CD4-positive, alpha-beta T cell treated with Interleukin-12 subunit alpha and Interleukin-12 subunit beta, for 1 hour (primary cell): Measurements from ENCODE around the gene STIMATE.

Source experiments
- DNase-seq: peaks from one replicate; pipeline ENCODE4 v3.0.0-alpha.2; 2020

The STIMATE gene

DNA sequence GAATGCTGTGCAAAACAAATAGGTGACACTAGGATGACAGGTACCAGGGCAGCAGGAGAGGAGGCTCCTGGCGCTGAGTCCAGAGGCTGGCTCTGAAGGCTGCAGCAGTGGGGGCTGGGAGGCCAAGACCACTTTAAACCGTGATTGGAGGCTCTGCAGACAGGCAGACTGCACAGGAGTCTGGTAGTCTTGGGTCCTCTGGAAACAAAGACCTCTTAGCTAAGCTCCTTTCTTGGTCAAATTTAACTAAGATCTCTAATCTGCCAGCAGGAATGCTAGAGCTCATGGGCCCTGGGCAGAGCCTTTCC is 58.1 kb downstream of the STIMATE start:
- DNase-seq = no peak

DNA sequence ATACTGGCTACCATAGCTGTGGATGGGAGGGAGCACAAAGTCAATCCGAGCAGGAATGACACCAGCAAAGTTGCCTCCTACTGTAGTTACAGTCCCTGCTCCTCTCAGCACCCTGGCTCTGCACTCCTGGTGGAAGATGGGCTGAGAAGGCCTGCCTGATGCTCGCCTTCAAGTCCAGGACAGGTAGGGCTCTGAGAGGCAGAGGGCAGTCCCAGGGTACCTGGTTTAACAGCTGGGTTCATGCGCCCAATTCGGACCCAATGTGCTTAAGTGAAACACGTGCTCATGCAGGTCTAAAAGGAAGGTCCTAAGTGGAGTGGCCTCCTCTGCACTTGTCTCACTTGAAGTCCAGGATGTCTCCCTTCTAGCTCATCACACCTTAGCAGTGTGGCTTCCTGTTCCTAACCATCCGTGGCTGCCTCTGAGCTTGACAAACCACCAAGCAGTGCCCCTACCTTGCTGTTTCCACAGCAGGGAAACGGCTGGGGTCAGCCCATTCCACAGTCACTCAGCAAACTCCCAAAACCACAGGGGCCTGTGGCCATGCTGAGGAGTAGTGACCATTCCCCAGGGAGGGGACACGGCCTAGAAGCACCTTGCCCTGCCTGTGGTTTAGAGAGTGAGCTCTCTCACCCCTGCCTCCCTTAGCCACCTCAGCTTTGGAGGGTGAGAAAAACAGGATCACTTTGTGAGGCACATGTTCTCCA is 58.6 kb downstream of the STIMATE start:
- DNase-seq = peak; percentile 23

DNA sequence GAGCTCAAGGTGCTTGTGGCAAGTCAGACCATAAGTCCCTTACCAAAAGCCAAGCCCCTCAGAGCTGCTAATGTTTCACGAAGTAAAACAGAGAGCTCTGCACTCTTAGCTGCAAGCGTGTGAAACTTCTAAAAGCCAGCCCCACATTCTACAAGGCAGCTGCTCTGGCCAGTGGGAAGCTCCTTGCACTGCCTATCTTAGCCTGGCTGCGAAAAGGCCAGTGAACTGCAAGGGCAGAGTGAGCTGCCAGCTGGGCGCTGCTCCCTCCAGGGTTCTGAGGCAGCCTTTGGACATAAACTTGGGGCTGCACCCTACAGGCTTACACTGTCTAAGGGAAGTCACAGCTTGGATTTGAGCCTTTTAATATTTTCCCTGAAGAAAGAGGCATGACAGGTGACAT is 60.4 kb downstream of the STIMATE start:
- DNase-seq = no peak

DNA sequence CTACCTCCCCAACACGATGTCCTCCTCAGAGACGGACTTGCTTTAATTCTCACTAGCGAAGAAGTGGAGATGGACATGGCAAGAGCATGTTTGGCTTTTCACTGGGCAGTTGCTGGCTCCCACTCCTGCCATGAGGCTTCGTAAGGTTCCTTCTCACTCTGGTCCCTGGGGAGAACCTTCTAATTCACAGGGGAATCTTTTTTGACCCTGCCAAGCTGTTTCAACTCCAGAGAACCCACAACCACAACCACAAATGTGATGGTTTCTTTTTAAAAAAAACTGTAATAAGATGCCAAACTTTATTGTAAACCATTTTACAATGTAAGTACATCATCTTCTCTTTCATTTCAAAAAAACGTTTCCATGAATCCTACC is 60.9 kb downstream of the STIMATE start:
- DNase-seq = no peak

DNA sequence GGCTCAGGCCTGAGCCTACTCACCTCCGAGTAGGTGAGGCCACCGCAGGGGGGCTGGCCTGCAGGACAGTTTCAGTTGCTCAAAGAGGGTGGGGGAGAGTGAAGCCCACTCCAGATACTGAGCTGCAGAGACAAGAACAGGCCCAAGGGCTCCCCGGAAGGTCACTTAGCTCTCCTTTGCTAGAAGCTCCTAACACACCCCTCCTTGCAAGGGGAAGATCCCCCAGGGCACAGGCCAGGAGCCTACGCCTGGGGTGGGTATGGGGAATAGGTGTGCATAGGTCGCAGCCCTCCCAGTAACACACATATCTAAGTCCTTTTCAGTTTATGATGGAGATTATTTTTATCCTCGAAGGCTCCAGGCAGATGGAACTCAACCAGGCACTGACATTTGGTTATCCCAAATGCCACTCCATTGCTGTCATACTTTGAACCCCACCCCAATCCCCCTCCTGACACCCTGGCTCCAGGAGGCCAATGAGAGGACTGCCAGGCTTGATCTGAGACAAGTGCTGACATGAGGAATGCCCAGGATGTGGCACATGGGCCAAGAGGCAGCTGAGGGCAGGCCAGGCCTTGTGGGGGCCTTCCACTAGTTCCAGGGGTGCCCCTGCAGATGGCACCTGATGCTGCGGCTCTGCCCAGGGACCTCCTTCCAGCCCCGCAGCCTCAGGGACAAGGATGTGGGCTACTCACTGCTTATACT is 61.4 kb downstream of the STIMATE start:
- DNase-seq = no peak

DNA sequence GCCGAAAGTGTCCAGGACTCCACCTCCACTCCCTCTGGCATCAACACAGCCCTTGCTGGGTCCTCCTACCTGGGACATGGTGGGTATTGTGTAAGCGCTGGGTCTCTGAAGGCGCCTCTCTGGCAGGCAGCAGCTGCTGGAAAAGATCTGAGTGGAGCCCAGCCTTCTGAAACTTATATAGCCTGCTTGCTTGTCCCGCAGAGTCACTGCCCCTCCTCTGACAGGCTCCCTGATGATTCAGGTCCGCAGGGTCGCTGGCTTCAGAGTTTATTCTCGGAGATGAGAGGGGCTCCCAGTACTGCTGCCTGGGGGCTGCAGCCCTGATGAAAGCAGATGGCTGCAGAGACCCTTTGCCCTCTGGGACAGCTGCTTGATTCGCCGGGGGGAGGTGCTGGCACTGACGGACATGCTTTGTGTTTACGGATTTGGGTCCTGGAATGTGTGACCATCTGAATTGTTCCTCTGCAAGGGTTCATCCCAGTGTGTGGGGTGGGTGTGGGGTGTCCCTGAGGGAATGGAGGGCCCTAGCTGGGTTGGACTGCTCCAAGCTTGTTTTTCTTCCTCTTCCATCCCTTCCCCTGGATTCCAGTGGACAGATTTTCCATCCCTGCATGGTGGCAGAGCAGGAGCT is 62.4 kb downstream of the STIMATE start, which contains the start of gene MUSTN1:
TSS of gene MUSTN1 (minus strand) at position 149 of the 631 bp plus-strand sequence. CDS start at position 78, 71 bp downstream.
- DNase-seq = no peak

DNA sequence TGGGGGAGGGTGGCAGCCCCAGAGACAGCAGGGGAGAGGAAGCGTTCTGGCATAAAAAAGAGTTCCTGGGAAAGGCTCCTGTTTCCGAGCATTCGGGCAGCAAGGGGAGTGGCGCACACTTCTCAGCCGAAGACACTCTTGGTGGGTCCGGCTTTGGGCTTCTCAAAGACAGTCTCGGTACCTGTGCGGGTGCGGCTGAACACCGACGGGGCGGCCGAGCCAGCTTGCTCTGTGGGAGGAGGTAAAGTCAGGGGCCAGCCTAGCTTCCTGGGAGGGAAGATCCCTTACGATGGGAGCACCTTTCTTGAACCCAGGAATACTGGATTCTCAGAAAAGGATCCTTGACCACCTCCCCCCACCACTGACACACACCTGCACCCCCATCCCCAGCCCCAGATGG is 64.1 kb downstream of the STIMATE start:
- no peak for DNase-seq

DNA sequence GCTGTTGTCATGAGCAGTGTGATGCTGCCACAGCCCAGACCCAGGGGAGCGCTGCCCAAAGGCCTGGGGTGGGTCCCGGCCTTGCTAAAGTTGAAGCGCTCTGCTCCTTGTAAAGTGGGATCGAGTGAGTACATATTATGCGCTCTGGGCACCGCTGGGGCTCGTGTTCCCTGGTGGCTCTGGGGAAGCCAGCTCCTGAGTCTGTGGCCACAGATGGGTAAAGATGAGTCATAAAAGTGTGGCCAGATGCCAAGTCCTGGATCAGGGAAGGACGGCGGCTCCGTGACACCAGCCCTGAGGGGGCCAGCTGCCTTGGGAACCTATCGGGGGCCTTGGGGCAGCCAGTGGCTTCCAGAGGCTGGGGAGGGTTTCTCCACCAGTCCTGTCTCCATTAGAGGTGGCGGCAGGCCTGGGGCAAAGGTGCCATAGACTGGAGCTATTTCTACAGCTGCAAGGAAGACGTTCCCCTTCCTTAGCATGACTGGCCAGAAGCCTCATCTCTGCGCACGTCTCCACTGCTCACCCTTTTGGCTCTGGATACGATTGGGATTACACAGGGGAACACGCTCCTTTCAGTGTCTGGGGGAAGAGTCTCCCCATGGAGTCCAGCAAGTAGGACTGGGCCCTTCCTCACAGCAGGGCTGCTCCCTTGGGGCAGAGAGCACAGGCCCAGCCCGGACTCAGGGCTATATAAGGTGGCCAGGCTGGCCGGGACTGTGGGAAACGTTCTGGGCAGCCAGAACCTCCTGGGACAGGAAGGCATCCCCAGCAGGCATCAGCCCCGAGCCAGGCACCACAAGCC is 65.6 kb downstream of the STIMATE start:
- DNase-seq = no peak

DNA sequence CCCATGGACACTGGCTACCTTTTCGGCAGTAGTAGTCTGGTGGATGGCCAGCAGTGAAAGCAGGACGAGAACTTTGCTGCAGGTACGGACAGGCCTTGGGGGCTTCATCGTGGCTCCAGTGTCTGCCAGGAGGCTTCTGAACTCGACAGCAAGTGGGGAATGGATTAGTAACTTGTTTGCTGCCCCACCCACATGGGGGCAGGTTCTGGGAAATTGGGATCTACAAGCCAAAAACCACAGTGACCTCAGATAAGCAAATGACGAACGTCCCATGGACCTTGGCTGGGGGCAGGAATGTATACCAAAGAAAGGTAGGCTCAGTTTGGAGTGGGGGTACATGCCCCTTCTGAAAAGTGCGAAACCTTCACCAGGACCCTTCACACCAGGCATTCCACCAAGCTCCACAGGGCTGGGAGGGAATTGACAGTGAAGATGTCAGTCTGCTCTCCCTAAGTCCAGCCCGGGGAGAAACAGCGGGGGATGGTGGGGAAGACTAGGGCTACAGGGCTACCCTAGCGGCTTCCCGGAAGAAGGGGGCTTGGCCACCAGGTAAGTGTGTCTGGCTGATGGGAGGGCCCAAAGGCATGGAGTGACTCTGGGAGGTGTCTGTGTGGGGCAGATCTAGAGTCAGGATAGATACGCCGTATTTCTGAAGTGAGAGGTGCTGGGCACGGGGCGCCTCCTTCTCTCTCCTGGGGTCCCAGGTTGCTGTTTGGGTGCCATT is 66.7 kb downstream of the STIMATE start, which contains the start of gene ITIH4:
TSS of gene ITIH4 (minus strand) at position 138 of the 724 bp plus-strand sequence. CDS start at position 108, 30 bp downstream.
- DNase-seq = no peak

DNA sequence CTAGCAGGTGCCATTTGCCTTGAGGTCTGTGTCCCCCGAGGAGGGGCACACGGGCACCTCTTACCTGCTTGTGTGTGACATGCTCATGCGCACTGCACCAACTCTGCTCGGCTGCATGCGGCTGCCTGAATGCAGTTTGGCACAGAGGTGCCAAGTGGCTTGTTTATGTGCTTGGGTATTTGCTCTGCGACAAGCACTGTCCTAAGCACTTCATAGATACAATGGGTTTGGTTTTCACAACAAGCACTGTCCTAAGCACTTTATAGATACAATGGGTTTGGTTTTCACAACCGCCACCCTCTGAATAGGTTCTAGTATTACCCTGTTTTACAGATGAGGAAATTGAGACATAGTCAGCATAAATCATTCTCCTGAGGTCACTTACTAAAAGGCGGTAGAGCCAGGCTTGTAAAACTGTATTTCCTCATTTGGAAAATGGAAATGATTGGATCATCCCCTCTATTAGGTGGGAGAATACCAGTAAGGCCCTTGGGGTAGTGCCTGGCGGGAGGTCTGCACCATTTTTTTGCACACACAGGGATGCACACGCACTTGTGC is 67.4 kb downstream of the STIMATE start:
- no peak for DNase-seq

DNA sequence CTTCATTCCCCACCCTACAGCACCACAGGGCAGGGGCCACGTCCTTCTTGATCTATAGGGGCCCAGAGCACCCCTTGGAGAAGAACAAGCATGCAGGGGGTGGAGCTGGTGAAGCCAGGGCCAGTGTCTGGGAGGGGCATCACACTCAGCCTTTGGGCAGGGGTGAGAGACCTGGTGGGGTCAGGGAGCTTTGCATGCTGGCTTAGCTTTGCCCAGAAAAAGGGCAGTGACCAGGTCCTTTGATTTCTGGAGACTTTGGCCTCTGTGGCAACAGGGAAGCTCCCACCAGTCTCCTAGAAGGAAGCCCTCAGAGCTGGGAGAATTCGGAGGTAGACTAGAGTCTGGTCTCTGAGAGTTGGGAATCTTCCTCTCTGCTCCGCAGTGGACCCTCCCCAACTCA is 67.9 kb downstream of the STIMATE start:
- DNase-seq = no peak

DNA sequence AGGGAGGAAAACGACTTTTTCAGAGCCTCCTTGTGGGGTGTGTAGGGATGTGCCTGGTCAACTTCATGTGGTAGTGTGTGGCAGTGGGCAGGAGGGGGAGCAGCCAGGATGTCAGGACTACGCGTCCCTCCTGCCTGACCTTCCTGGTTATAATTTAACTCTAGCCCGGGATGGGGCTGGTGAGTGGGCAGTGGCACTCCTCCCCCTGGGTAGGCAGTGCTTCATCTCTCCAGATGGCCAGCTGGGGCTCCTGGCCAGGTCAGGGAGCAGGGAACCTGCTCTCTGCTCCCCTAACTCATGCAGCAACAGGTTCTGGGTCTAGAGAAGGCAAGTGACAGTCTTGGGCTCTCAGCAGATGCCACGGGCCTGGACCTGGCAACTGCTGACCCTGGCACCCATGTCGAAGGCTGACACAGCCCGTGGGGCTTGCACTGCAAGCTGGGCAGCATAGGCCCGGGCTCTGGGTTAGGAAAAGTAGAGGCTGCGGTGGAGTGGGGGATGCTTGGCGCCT is 69.4 kb downstream of the STIMATE start:
- no peak for DNase-seq

DNA sequence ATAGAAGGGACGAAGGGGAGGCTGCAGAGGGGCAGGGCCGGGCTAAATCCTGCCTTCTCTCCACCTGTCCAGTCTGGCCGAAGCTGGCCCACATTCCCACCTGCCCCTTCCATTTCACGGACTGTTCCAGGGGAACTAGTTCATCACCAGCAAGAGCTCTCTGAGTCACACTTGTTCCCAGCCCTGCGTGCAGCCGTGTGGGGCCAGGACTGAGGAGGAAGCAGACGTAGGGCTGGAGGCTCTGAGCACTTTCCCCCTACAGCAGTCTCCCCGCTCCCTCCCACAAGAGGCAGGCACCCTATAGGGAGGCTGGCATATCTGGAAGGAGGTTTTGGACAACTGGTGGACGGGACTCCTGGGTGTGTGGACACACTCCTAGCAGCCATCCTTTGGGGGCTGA is 69.9 kb downstream of the STIMATE start:
- no peak for DNase-seq

DNA sequence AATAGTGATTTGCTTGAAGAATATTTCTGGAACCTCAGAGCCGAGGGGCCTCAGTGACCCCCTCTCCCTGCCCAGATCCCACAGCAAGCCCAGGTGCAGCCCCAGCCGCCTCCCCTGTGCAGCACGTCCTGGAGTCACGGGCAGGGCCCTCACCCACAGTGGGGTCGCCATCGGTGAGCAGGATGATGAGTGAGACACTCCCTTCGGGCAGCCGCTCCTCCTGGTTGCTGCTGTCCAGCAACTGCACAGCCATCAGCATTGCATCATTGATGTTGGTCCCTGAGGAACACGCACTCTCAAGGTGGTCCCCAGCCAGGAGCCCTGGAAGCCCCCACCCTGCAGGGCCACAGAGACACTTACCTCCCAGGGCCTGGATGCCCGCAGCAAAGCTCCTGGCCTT is 73.3 kb downstream of the STIMATE start:
- DNase-seq = no peak

DNA sequence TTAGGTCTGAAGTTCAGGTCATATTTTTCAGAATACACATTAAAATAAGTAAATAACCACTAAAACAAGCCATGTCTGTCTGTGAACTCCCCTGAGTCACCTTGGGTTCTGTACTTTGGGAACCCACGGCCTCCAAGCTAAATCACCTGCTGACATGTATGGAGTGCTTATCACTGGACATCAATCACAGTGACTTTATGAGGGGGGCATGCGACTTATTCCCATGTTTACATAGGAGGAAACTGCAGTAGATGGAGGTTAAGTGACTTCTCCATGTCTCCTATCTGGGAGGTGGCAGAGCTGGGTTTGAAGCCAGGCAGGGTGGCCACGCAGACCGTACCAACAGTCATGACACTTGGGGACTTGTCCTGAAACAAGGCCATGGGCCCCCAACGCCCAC is 75.0 kb downstream of the STIMATE start:
- no peak for DNase-seq

DNA sequence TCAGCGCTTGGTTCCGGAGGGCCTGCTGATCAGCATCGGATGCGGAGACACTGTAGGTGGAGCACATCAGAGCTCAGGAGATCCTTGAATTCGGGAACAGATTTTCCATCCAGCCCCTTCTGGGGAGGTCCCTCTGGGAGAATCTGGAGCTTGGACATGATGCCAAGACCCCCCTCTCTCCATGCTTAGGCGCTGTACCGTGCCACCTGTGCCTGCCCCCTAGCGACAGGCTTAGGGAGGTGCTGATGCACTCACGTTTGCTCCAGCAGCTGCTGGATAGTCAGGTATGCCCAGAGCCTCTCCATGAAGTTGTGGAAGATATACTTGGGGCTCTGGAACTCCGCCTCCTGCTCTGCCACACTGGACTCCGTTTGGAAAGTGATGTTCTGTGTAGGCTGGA is 76.6 kb downstream of the STIMATE start:
- no peak for DNase-seq

DNA sequence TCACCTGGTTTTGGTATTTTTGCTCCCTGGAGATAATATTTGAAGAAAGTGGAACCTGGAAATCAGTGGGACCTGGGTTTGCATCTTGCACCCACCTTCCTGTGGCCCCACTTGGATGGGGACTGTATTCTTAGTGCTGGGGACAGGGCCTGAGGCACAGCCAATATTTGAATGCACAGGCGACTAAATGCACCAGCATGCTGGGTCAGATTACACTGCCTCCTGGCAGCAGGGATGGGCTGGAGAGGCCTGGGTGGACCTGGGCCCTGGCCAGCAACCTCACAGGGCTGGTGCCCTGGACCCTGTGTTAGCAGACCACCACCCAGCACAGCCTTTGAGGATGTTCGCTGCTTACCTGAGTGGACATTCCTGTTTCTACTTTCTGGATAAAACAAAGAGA is 77.4 kb downstream of the STIMATE start:
- DNase-seq = no peak

DNA sequence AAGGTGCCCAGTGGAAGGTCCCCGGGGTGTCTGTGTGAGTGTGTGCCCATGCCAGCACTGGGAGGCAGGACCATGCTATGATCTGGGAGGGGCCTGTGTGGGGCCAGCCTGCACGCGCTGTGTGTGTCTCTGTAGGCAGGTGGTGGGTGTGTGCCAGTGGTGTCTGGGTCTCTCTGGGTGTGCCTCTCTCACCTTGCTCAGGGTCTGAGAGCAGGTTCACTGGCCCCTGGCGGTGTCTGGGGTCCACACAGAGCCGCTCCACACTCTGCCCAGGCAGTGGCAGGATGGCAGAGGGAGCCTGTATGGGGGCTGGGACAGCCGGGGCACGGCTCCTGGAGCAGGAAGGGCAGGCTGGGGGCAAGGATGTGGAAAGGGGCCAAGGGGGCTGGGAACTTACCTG is 79.5 kb downstream of the STIMATE start:
- DNase-seq = no peak

DNA sequence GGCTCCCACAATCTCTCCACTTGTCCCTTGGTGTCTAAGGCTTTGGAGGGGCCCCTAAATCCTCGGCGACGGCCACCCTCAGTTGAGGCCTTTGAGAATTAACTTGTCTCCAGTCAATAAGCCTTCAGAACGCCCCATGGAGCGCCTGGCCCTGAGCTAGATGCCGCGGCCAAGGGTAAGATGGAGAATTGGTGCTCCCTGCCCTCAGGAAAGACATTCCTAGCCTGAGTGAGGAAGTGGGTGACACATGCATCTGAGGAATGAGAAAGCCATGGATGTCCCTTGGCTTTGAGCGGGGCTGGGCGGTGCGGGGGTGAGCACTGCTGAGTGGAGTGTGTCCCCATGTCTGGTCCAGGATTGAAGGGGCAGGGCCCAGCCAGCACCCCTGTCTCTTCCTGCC is 80.1 kb downstream of the STIMATE start:
- DNase-seq = no peak

DNA sequence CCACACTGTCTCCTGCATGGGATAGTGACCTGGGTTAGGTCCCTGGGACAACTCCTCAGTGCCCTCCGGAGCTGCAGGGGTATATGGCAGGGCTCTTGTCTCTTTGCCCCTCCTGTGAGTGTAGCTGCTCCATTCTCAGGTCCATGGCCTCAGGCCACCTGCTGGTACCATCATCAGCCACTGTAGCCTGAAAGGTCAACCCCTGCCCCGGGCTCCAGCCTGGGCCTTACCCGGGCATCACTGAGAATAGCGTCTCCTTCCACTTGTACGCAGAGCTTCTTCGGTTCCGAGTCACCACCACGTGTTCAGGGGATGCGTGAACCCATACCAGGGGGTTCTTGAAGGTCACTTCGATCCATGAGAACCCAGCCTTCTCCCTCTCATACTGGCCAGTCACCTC is 80.7 kb downstream of the STIMATE start:
- DNase-seq = no peak

DNA sequence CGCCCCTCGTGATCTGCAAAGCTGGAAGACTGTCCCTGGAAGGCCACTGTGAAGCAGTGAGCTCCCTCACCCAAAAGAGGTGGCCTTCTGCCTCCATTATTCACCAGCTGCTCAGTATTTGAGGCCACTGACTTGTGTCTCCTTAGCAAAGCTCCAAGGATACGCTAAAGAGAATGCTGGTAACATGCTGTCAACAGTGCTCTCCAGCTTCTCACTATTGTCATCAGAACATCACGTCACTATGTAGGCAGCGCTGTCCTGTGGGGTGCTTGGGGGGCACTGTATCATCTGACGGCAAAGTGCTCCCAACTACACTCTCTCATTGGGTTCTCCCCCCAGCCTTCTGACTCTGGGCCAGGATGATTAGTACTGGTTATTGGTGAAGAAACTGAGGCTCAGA is 81.1 kb downstream of the STIMATE start:
- DNase-seq = no peak

DNA sequence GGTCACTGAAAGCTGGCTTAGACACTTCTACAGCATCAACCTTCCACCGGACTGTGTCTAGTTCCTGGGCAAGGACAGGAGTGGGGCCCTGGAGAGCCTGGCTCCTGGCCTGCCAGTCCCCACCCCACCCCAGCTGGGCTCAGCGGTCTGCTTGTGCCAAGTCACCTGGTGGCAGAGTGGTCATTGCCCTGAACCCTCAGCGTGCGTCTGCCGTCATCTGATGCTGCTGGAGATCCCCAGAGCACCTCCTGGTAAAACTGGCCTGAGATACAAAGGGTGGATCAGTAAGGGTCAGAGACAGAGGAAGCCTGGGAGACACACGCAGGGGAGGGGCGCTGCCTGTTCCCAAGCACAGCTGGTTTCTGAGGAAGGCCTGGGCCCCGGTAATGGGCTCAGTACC is 83.5 kb downstream of the STIMATE start:
- DNase-seq = no peak
